PC-9 (cell line): Measurements from ENCODE around the gene NRP1. TPM values are rescaled to one million over a fixed set of nuclear protein-coding genes. Genes with fewer than 3 reads are reported as not detected.

ENCODE experiments used
- BruUV-seq: library from RNA; stranded (reverse); fragments of 400-500 nt; replicated peaks from 2 replicates; lab custom pipeline; 2021; lab: Mats Ljungman, UMichigan
- CTCF ChIA-PET: fragments of 300-600 bp; sonication (Branson Sonifier 250); formaldehyde crosslinking; loops from one replicate; lab custom pipeline; 2022; ENCODE audit warnings: antibody characterized with exemption; lab: Charles Lee
- POLR2A ChIA-PET: fragments of 300-600 bp; sonication (Branson Sonifier 250); formaldehyde crosslinking; loops from one replicate; lab custom pipeline; 2022; ENCODE audit warnings: antibody characterized with exemption; ENCODE audit not compliant: unreplicated experiment; lab: Charles Lee
- DNase-seq, 2 experiments: peaks; one replicate each; pipeline versions ENCODE4 v3.0.0 to v3.0.0-alpha.2; 2015 to 2022; ENCODE audit warnings: mixed read lengths in 1 of 2
- H2AFZ ChIP-seq: fragments of 200-600 bp; sonication (generic); 2 replicates; pipeline ENCODE4 v1.8.1; 2017; ENCODE audit warnings: antibody characterized with exemption
- H3F3A ChIP-seq: fragments of 200-600 bp; sonication (generic); 2 replicates; pipeline ENCODE4 v1.8.1; 2017; ENCODE audit warnings: antibody characterized with exemption, mild to moderate bottlenecking, low read depth; ENCODE audit not compliant: insufficient read depth
- H3K27ac ChIP-seq: fragments of 200-600 bp; sonication (generic); 2 replicates; pipeline ENCODE4 v1.6.1; 2016; ENCODE audit warnings: mixed run types
- H3K27me3 ChIP-seq: fragments of 200-600 bp; sonication (generic); 2 replicates; pipeline ENCODE4 v1.6.1; 2016; ENCODE audit warnings: low read depth, mixed run types; ENCODE audit not compliant: insufficient read depth
- H3K36me3 ChIP-seq: fragments of 200-600 bp; sonication (generic); 2 replicates; pipeline ENCODE4 v1.6.1; 2016; ENCODE audit warnings: low read depth, mixed run types
- H3K4me1 ChIP-seq: fragments of 200-600 bp; sonication (generic); replicated peaks from 2 replicates; pipeline ENCODE4 v1.6.1; 2016; ENCODE audit warnings: mixed run types; ENCODE audit not compliant: insufficient read depth
- H3K4me2 ChIP-seq: fragments of 200-600 bp; sonication (generic); 2 replicates; pipeline ENCODE4 v1.6.1; 2017; ENCODE audit warnings: mixed run types
- H3K4me3 ChIP-seq: fragments of 200-600 bp; sonication (generic); 2 replicates; pipeline ENCODE4 v1.6.1; 2016; ENCODE audit warnings: mixed run types
- H3K79me2 ChIP-seq: fragments of 200-600 bp; sonication (generic); 2 replicates; pipeline ENCODE4 v1.6.1; 2017; ENCODE audit warnings: low read depth, mixed run types
- H3K9me2 ChIP-seq: fragments of 200-600 bp; sonication (generic); 2 replicates; pipeline ENCODE4 v1.8.1; 2017; ENCODE audit warnings: mild to moderate bottlenecking; ENCODE audit not compliant: insufficient read depth
- H3K9me3 ChIP-seq: fragments of 200-600 bp; sonication (generic); 2 replicates; pipeline ENCODE4 v1.8.1; 2016; ENCODE audit warnings: low read depth; ENCODE audit not compliant: insufficient read depth
- H4K20me1 ChIP-seq: fragments of 200-600 bp; sonication (generic); 2 replicates; pipeline ENCODE4 v1.8.1; 2017; ENCODE audit not compliant: insufficient read depth
- CTCF ChIP-seq: fragments of 200-600 bp; sonication (generic); conservative IDR thresholded peaks from 2 replicates; pipeline ENCODE4 v1.6.1; 2017; ENCODE audit warnings: mixed run types, antibody characterized with exemption, mild to moderate bottlenecking, moderate library complexity
- EZH2 ChIP-seq: fragments of 200-600 bp; sonication (generic); IDR thresholded peaks from 2 replicates; pipeline ENCODE4 v1.8.0; 2017; ENCODE audit warnings: antibody characterized with exemption, low read depth
- intact Hi-C: fragments of 100-400 bp; cut with micrococcal nuclease; formaldehyde crosslinking; loops from one replicate; pipeline ENCODE4 v1.10.0; 2022; ENCODE audit not compliant: unreplicated experiment
- total RNA-seq: library from RNA; stranded (reverse); gene quantifications from 2 replicates; pipeline ENCODE4 v1.2.3, GENCODE V29; 2021

Gene NRP1
- total RNA-seq, 1 experiment from 2014 or later: 30.5 TPM

- Histone ChIP-seq H4K20me1 (no peaks in the 10 kb centered on the region), H3K9me3 (no peaks in the 10 kb centered on the region), H3K79me2 (no peaks in the 10 kb centered on the region), H3F3A (peaks cover 6% of the 10 kb centered on the region; the same call in 1 of the 2 replicates), H3K27me3 (no peaks in the 10 kb centered on the region), H3K27ac (peak overlapping the region; percentile 73), H3K4me3 (no peak overlapping the region), H3K4me1 (peaks cover 26% of the 10 kb centered on the region), H2AFZ (no peak overlapping the region; the same call in 1 of the 2 replicates), H3K9me2 (no peaks in the 10 kb centered on the region), H3K4me2 (0 out of 2 replicates have a peak overlapping the region, but pooled peaks have one; percentile 52), H3K36me3 (no peaks in the 10 kb centered on the region)
- no peak for DNase-seq
- intact Hi-C loops: no loop called here
- BruUV-seq: no TSS peak
- TF ChIP-seq CTCF: no peak
- TF ChIP-seq EZH2: no peak
- POLR2A ChIA-PET: no interaction called here
- CTCF ChIA-PET: no interaction called here
These were observed 177.4 kb downstream of the NRP1 start for GRCh38 chr10:33157103-33157502.

GRCh38 chr10:33155720-33156638, 178.5 kb downstream of the NRP1 start:
- Histone ChIP-seq H4K20me1 (no peaks in the 10 kb centered on the region), H2AFZ (peak overlapping the region; percentile 25; the same call in 1 of the 2 replicates), H3K9me2 (no peaks in the 10 kb centered on the region), H3K27me3 (no peaks in the 10 kb centered on the region), H3K36me3 (no peaks in the 10 kb centered on the region), H3K79me2 (no peaks in the 10 kb centered on the region), H3K4me3 (no peak overlapping the region; the same call in 1 of the 2 replicates), H3K4me2 (peak overlapping the region; percentile 52), H3K27ac (peak overlapping the region; percentile 73), H3F3A (peaks cover 6% of the 10 kb centered on the region; the same call in 1 of the 2 replicates), H3K4me1 (peaks cover 26% of the 10 kb centered on the region), H3K9me3 (no peaks in the 10 kb centered on the region)
- DNase-seq: peak; percentile 21 to 94
- no TSS peak for BruUV-seq
- intact Hi-C loops: loop anchor here (1.0 kb wide), 1 partner anchor 146 kb away; no protein-coding TSS in a partner anchor
- ChIA-PET POLR2A (no interaction called here), CTCF (interaction anchor here (0.7 to 1.2 kb wide), 2 partner anchors 147 to 1251 kb away, joined by 3 to 7 read pairs; no protein-coding TSS in a partner anchor)
- peak; percentile 75 for TF ChIP-seq CTCF
- TF ChIP-seq EZH2: no peak

GRCh38 chr10:33154590-33154989, 179.9 kb downstream of the NRP1 start:
- DNase-seq: no peak
- Histone ChIP-seq H3F3A (peaks cover 6% of the 10 kb centered on the region; the same call in 1 of the 2 replicates), H3K4me3 (no peak overlapping the region), H3K36me3 (no peaks in the 10 kb centered on the region), H3K79me2 (no peaks in the 10 kb centered on the region), H3K27ac (no peak overlapping the region), H4K20me1 (no peaks in the 10 kb centered on the region), H3K27me3 (no peaks in the 10 kb centered on the region), H3K4me2 (no peak overlapping the region), H3K9me2 (no peaks in the 10 kb centered on the region), H2AFZ (no peak overlapping the region), H3K4me1 (peaks cover 26% of the 10 kb centered on the region), H3K9me3 (no peaks in the 10 kb centered on the region)
- intact Hi-C loops: no loop called here
- CTCF ChIA-PET: no interaction called here
- TF ChIP-seq EZH2: no peak
- BruUV-seq: no TSS peak
- POLR2A ChIA-PET: no interaction called here
